HepG2 (cell line): ENCODE measurements around the gene XXYLT1. TPM values are rescaled to one million over a fixed set of nuclear protein-coding genes. Genes with fewer than 3 reads are reported as not detected.

ENCODE experiments used
- ATF7 ChIP-seq, 2 experiments: fragments of 450-650 bp in 1 of 2; sonication (generic) in 1 of 2; formaldehyde crosslinking in 1 of 2; IDR thresholded peaks; 2 replicates each; pipeline versions ENCODE4 v1.4.0 to v1.6.1; 2016 to 2020; ENCODE audit warnings: antibody characterized with exemption in 1 of 2, mild to moderate bottlenecking in 1 of 2, missing genetic modification reagents in 1 of 2
- ELF4 ChIP-seq: sonication (generic); formaldehyde crosslinking; IDR thresholded peaks from 2 replicates; pipeline ENCODE4 v1.5.0; 2020; ENCODE audit warnings: missing genetic modification reagents, mild to moderate bottlenecking, moderate library complexity, borderline replicate concordance
- HCFC1 ChIP-seq: fragments of 150-350 bp; IDR thresholded peaks from 2 replicates; pipeline ENCODE4 v1.6.1; 2014; ENCODE audit warnings: low read depth, low read length
- MED13 ChIP-seq: sonication (generic); formaldehyde crosslinking; IDR thresholded peaks from 2 replicates; pipeline ENCODE4 v1.5.0; 2020; ENCODE audit warnings: missing genetic modification reagents
- MEF2D ChIP-seq: sonication (generic); formaldehyde crosslinking; IDR thresholded peaks from 2 replicates; pipeline ENCODE4 v1.5.1; 2020; ENCODE audit warnings: mild to moderate bottlenecking, missing genetic modification reagents
- MEIS2 ChIP-seq: sonication (generic); formaldehyde crosslinking; IDR thresholded peaks from 2 replicates; pipeline ENCODE4 v1.9.0; 2021; ENCODE audit warnings: mild to moderate bottlenecking, missing genetic modification reagents
- MIXL1 ChIP-seq: IDR thresholded peaks from 2 replicates; pipeline ENCODE4 v1.6.1; 2016
- NCOA2 ChIP-seq: sonication (generic); formaldehyde crosslinking; IDR thresholded peaks from 2 replicates; pipeline ENCODE4 v1.8.0; 2022; ENCODE audit warnings: inconsistent platforms
- NFKBIZ ChIP-seq: IDR thresholded peaks from 2 replicates; pipeline ENCODE4 v1.6.1; 2018; ENCODE audit warnings: missing genetic modification reagents, missing compliant biosample characterization
- POLR2A ChIP-seq, 2 experiments: IDR thresholded peaks; 2 replicates each; pipeline ENCODE4 v1.6.1; 2011; ENCODE audit warnings: low read depth in 2 of 2, low read length in 2 of 2, mild to moderate bottlenecking in 1 of 2, moderate library complexity in 1 of 2; ENCODE audit not compliant: insufficient read depth in 1 of 2
- RAD21 ChIP-seq: fragments of 450-650 bp; formaldehyde crosslinking; IDR thresholded peaks from 2 replicates; pipeline ENCODE4 v1.5.0; 2020; ENCODE audit warnings: mild to moderate bottlenecking
- RORA ChIP-seq: sonication (generic); formaldehyde crosslinking; IDR thresholded peaks from 2 replicates; pipeline ENCODE4 v1.5.0; 2020; ENCODE audit warnings: mild to moderate bottlenecking, missing genetic modification reagents, moderate library complexity
- RXRB ChIP-seq: IDR thresholded peaks from 2 replicates; pipeline ENCODE4 v1.6.1; 2016; ENCODE audit warnings: borderline replicate concordance, missing genetic modification reagents, missing compliant biosample characterization
- SIX1 ChIP-seq: sonication (generic); formaldehyde crosslinking; IDR thresholded peaks from 2 replicates; pipeline ENCODE4 v1.4.0; 2020; ENCODE audit warnings: missing genetic modification reagents, borderline replicate concordance
- SOX5 ChIP-seq: IDR thresholded peaks from 2 replicates; pipeline ENCODE4 v1.6.1; 2016; ENCODE audit warnings: borderline replicate concordance
- ZBTB3 ChIP-seq: sonication (generic); formaldehyde crosslinking; IDR thresholded peaks from 2 replicates; pipeline ENCODE4 v1.4.0; 2020; ENCODE audit warnings: low read depth, mild to moderate bottlenecking, moderate library complexity, missing genetic modification reagents, borderline replicate concordance
- ZFP82 ChIP-seq: sonication (generic); formaldehyde crosslinking; IDR thresholded peaks from 2 replicates; pipeline ENCODE4 v1.5.1; 2020; ENCODE audit warnings: mild to moderate bottlenecking, missing genetic modification reagents, borderline replicate concordance
- ZNF510 ChIP-seq: sonication (generic); formaldehyde crosslinking; IDR thresholded peaks from 2 replicates; pipeline ENCODE4 v1.4.0; 2020; ENCODE audit warnings: low read depth, mild to moderate bottlenecking, missing genetic modification reagents
- ZNF772 ChIP-seq: sonication (generic); formaldehyde crosslinking; IDR thresholded peaks from 2 replicates; pipeline ENCODE4 v1.5.0; 2020; ENCODE audit warnings: mild to moderate bottlenecking, missing genetic modification reagents
- ZNF776 ChIP-seq: sonication (generic); formaldehyde crosslinking; IDR thresholded peaks from 2 replicates; pipeline ENCODE4 v1.4.0; 2020; ENCODE audit warnings: mild to moderate bottlenecking, missing genetic modification reagents
- ZNF788 ChIP-seq: sonication (generic); formaldehyde crosslinking; IDR thresholded peaks from 2 replicates; pipeline ENCODE4 v1.5.0; 2020; ENCODE audit warnings: mild to moderate bottlenecking, missing genetic modification reagents, borderline replicate concordance
- polyA plus RNA-seq, 8 experiments: library from polyadenylated mRNA; depleted of rRNA in 3 of 8; stranded (reverse) in 7 of 8; unstranded in 1 of 8; fragments of >200 nt; fragmentation: Illumina TruSeq in 4 of 8; extraction: Trizol in 4 of 8; gene quantifications; 2 replicates each; pipeline versions ENCODE4 v1.2.1 to v1.2.3, GENCODE V29; 2011 to 2016; ENCODE audit warnings: low read depth in 4 of 8, missing spikeins in 1 of 8, mixed read lengths in 1 of 8; ENCODE audit not compliant: insufficient read depth in 1 of 8
- total RNA-seq, 5 experiments: library from RNA; depleted of rRNA; stranded (reverse); fragments of >200 nt; fragmentation: Illumina TruSeq; extraction: Trizol; gene quantifications; 2 replicates each; pipeline ENCODE4 v1.2.3, GENCODE V29; 2016; ENCODE audit warnings: low read depth in 1 of 5
- TF ChIP-seq, protein P1 (sequence below): sonication (generic); formaldehyde crosslinking; IDR thresholded peaks from 2 replicates; pipeline ENCODE4 v1.4.0; 2020; ENCODE audit warnings: missing genetic modification reagents, borderline replicate concordance
- TF ChIP-seq, protein P2 (sequence below): IDR thresholded peaks from 2 replicates; pipeline ENCODE4 v1.6.1; 2018; ENCODE audit warnings: missing genetic modification reagents, mild to moderate bottlenecking, missing compliant biosample characterization
- TF ChIP-seq, protein P3 (sequence below): sonication (generic); formaldehyde crosslinking; IDR thresholded peaks from 2 replicates; pipeline ENCODE4 v1.5.0; 2020; ENCODE audit warnings: missing genetic modification reagents

Gene XXYLT1
- total and polyA plus RNA-seq, 2 of the 13 experiments (the other 11 are each of a cell fraction or from before 2014, with no cell fraction given): 17.7 to 19.0 TPM

DNA sequence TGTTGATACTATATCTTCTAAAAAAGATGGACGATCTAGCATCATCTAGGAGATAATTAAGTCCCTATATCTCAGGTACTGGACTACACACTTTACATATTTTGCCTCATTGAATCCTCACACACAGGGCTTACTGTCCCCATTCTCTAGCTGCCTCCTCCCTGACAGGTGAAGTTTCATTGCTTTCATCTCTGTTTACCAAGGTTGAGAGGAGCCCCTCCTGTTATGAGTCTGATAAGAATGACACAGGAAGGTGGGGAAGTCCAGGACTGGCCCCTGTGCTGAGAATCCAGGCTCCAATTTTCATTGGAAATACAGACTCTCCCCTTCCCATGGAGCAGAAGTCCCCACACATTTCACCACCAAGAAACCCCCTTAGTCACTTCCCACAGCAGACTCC lies 105.2 kb downstream of the XXYLT1 start (continued):
- peak; percentile 10 to 41; a peak in 1 of 4 replicates for TF ChIP-seq POLR2A (IDR thresholded peaks at IDR 0.05; ENCODE audit: insufficient read depth in 1 of 2, low read depth in 2 of 2, low read length in 2 of 2)
- peak; percentile 76; the same call in 1 of the 2 replicates for TF ChIP-seq SIX1 (CRISPR knock-in tag)
- TF ChIP-seq MEF2D (CRISPR knock-in tag): peak; percentile 66; the same call in 1 of the 2 replicates
- no peak for TF ChIP-seq ZFP82
- TF ChIP-seq ATF7 (IDR thresholded peaks at IDR 0.05): no peak
- TF ChIP-seq ATF7 (CRISPR knock-in tag; IDR thresholded peaks at IDR 0.05): peak; percentile 55; the same call in 1 of the 2 replicates
- TF ChIP-seq MIXL1 (CRISPR knock-in tag): peak; percentile 75; the same call in 1 of the 2 replicates
- peak; percentile 94 for TF ChIP-seq SOX5 (CRISPR knock-in tag)
- TF ChIP-seq, protein P1, sequence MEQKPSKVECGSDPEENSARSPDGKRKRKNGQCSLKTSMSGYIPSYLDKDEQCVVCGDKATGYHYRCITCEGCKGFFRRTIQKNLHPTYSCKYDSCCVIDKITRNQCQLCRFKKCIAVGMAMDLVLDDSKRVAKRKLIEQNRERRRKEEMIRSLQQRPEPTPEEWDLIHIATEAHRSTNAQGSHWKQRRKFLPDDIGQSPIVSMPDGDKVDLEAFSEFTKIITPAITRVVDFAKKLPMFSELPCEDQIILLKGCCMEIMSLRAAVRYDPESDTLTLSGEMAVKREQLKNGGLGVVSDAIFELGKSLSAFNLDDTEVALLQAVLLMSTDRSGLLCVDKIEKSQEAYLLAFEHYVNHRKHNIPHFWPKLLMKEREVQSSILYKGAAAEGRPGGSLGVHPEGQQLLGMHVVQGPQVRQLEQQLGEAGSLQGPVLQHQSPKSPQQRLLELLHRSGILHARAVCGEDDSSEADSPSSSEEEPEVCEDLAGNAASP (CRISPR knock-in tag): peak; percentile 83; the same call in 1 of the 2 replicates
- TF ChIP-seq HCFC1: no peak
- no peak for TF ChIP-seq ZNF772 (CRISPR knock-in tag)
- peak; percentile 98 for TF ChIP-seq MEIS2 (CRISPR knock-in tag)
- peak; percentile 74 for TF ChIP-seq NFKBIZ (CRISPR knock-in tag)
- no peak; the same call in 1 of the 2 replicates for TF ChIP-seq RORA (CRISPR knock-in tag)
- TF ChIP-seq ZNF776: no peak
- TF ChIP-seq ZNF510 (CRISPR knock-in tag): 0 out of 2 replicates have a peak, but pooled peaks have one; percentile 47
- peak; percentile 39; the same call in 1 of the 2 replicates for TF ChIP-seq ZNF788 (CRISPR knock-in tag)
- TF ChIP-seq, protein P2, sequence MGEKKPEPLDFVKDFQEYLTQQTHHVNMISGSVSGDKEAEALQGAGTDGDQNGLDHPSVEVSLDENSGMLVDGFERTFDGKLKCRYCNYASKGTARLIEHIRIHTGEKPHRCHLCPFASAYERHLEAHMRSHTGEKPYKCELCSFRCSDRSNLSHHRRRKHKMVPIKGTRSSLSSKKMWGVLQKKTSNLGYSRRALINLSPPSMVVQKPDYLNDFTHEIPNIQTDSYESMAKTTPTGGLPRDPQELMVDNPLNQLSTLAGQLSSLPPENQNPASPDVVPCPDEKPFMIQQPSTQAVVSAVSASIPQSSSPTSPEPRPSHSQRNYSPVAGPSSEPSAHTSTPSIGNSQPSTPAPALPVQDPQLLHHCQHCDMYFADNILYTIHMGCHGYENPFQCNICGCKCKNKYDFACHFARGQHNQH (CRISPR knock-in tag): peak; percentile 76
- TF ChIP-seq NCOA2 (CRISPR knock-in tag): peak; percentile 95
- TF ChIP-seq ELF4 (CRISPR knock-in tag): peak; percentile 20; the same call in 1 of the 2 replicates
- TF ChIP-seq RXRB (CRISPR knock-in tag): peak; percentile 87
- TF ChIP-seq MED13 (CRISPR knock-in tag): peak; percentile 86
- TF ChIP-seq, protein P3, sequence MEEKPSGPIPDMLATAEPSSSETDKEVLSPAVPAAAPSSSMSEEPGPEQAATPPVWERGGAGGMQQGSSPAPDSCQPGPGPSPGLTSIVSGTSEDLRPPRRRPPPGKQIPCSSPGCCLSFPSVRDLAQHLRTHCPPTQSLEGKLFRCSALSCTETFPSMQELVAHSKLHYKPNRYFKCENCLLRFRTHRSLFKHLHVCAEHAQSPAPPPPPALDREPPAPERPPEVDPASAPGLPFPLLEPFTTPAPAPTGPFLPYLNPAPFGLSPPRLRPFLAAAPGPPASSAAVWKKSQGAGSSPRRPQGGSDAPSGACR (CRISPR knock-in tag): peak; percentile 53; the same call in 1 of the 2 replicates
- TF ChIP-seq RAD21 (CRISPR knock-in tag): no peak
- peak; percentile 57; the same call in 1 of the 2 replicates for TF ChIP-seq ZBTB3 (CRISPR knock-in tag)
